HG02870 (cell line): ENCODE data around the gene SUDS3.
"Not testable (repeated sequence)": the region's sequence is repeated elsewhere in the genome, so short reads cannot be mapped to it uniquely, and the experiment has no call there.

ENCODE experiments used
- ATAC-seq: cut with Tn5 transposase; IDR thresholded peaks from one replicate; pipeline ENCODE4 v1.9.1; 2021; ENCODE audit warnings: mild to moderate bottlenecking, moderate library complexity; ENCODE audit not compliant: unreplicated experiment

The SUDS3 gene

DNA sequence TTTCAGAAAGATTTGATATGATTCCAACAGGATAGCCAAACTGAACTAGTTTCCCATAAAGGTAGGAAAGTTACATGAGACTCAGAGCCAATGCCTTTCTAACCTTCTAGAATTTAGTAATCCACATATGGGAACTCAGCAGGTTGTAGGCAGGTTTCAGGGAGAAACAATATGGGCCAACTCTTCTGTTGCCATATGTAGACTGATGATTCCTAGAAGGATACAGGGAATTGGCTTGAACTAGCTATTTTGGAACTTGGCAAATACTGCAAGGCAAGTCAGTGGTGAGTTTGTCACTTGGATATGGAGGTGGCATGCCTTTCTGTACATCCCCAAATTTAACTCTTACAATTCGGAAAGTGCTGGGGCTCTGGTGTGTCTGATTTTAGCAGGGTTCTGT is 15.5 kb downstream of the SUDS3 start:
- no peak for ATAC-seq

DNA sequence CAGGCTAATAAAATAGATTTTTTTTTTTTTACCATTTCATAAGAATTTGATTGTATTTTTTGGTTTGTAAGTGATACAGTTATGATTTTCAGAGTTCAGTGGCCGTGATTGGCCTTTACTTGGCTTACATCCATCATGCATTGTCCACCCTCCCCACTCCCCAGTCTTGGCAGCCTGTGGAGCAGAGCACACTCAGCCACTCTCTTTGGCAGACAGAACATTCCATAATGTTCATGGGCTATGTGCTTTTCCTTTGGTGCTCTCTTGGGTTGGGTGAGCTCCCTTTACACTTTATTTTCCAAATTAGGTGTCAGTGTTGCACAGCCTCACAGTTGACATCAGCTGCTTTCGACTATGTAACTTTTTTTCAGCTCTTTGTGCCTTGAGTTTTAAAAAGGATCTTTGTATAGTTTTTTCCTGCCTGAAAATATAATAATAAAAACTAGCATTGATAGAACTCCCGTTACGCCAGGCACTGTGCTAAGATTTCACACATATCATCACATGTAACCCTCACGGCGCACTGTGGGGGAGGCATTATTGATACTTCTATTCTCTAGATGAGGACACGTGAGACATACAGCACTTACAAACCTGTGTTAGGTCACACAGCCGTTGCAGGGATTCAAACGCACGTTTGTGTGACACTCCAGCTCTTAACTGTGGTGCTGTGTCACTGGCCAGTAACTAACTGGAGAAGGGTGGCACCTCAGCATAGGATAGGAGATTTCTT is 21.5 kb downstream of the SUDS3 start:
- ATAC-seq, result no peak

DNA sequence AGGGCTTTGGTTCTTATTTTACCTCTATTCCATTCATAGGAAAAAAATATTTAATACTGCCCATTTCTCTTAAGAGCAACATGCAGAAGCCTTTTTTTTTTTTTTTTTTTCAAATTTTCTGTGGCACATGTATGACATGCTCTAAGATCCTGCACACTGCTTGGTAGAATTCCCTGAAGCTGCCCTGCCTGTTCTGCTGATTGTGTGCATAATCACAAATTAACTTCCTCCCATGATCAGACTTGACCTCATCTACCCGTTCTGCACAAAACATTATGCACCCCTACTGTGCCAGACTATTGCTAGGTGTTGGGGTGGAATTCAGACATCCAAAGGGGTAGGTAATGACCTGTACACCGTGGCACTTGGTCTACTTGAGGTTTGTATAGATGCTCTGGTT is 22.2 kb downstream of the SUDS3 start:
- ATAC-seq, result no peak

DNA sequence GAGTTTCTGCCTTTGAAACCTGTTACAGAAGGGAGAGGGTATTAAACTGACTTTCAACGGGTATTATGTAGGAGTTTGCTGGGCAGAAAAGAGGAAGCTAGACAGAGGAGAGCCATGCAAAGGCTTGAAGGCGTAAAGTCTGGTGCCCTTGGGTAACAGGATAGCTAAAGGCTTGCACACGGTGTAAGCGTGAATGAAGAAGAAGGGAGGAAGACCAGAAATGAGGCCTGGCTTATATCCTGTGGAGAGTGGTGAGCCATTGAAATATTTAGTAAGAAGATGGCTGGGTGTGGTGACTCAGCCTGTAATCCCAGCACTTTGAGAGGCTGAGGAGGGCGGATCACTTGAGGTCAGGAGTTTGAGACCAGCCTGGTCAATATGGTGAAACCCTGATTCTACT is 22.6 kb downstream of the SUDS3 start:
- no peak for ATAC-seq

DNA sequence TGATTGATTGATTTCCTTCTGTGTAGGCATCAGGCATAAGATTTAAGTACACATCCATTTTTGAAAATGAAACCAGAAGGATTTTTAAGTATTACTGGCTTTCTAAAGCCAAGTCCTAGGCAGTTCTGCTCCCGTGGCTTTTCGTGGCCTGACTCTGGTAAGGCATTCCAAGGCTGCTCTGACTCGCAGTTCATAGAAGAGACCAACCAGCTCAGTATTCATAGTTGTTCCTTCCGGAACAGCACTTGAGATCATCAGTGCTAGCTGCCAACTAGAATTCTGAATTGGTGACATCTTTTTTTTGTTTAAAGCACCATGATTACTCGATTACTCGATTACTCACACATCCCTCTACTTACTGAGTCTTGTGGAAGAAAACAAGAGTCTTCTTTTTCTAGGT is 25.9 kb downstream of the SUDS3 start:
- ATAC-seq, result no peak

DNA sequence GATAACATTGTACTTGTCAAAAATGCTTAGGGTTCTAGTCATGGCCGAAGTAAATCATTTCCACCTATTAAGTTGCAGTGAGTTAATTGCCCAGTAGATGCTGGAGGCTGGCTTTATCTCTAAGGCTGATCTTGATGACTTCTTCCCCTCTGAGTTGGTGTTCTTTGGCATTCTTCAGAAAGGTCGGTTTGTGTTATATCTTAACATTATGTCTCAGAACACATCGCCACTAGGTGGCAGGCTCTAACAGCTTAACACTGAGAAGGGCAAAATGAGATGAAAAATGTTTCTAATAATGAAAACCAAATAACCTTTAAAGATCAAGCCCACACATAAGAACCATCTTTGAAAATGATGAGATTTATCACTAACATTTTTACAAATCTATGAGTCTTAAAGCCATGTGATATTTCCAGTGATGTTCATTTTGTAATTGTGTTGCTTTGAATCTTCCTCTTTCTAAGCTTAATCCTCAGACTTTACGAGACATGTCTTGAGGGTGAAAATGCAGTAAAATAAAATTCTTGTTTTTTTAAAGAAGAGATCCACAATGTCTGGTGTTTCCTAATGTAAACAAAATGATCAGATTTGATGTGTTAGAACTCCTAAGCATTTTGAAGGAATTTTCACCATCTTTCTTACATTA is 28.6 kb downstream of the SUDS3 start:
- no peak for ATAC-seq

DNA sequence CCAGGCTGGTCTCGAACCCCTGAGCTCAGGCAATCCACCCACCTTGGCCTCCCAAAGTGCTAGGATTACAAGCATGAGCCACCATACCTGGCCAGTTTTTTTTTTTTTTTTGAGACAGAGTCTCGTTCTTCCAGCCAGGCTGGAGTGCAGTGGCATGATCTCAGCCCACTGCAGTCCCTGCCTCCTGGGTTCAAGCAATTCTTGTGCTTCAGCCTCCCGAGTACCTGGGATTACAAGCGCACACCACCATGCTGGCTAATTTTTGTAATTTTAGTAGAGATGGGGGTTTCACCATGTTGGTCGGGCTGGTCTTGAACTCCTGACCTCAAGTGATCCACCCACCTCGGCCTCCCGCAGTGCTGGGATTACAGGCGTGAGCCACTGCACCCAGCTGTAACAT is 31.9 kb downstream of the SUDS3 start:
- ATAC-seq, result not testable (repeated sequence)

DNA sequence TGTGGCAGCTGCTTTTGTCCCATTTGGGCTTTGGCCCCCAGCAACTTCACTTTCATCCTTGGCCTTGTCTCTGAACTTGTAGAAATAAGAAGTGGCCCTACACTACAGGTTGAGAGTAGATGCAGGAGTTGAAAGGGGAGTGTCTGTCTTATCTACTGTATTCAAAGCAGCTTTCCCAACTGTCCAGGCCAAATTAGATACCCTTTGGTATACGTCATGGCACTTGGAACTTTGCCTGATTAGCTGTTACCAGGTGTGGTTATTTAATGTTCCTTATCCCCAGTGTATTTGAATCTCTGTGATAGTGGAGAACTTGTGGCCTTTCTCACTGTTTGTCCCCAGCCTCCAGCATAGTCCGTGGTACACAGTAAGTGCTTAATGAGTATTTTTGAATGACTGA is 33.5 kb downstream of the SUDS3 start:
- ATAC-seq, result no peak

DNA sequence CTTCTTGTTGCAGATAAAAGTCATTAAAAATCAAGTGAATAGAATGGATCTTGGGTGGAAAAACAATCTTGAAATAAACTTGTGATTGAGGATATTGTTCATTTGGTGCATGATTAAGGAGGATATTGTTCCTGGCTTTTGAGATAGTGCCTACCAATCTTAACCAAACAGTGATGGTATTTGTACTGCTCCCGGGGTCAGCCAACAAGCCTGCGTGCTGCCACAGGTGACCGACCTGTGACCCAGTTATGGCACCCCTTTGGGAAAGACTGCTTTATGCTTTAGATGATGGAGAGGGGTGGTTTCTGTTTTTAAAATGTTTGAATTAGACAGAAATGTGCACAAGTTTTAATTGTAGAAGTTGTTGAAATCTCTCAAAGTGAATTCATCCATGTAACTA is 41.6 kb downstream of the SUDS3 start:
- ATAC-seq, result no peak

DNA sequence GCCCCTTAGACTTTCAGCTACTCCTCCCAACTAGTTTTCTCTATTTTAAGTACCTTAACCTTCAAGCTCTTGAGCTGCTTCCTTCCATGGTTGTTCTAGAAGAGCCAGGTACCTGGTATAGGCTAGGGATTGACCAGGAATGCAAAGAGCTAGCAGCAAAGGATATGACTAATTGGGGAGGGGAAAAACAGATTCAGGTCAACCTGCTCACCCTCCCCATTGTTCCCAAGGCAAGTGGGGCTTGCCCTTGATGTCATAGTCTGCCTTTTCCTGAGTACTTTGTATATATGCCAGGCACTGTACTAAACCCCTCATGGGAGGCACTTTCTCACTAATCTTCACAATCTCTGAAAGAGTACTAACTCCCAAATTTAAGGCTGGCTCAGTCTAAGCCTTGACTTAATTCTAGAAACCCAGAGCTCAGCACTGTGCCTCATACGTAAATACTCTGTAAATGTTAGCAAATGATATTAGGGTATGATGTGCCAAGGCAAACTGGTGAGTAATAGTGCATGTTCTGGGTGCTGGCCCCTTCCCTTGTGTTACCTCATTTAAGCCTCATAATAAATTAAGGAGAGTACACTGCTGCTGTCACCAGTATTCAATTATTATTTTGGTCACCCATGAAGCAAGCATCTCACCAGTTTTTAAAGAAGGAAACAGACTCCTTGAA is 42.2 kb downstream of the SUDS3 start:
- ATAC-seq, result no peak

DNA sequence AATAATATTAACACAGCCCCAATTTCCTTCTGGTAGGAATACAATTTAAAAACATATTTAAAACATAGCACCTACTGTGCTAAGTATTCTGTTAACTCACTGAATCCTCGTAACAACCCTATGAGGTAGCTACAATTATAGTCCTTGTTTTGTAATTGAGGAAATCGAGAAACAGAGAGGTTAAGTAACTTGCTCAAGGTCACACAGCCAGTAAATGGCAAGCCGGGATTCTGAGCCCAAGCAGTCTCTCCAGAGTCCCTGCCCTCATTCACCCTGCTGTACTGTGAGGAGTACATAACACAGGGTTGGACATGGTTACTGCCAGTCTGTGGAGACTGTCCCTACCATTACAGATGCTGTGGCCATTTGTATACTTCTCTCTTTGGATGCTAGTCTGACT is 44.3 kb downstream of the SUDS3 start:
- ATAC-seq, result no peak

DNA sequence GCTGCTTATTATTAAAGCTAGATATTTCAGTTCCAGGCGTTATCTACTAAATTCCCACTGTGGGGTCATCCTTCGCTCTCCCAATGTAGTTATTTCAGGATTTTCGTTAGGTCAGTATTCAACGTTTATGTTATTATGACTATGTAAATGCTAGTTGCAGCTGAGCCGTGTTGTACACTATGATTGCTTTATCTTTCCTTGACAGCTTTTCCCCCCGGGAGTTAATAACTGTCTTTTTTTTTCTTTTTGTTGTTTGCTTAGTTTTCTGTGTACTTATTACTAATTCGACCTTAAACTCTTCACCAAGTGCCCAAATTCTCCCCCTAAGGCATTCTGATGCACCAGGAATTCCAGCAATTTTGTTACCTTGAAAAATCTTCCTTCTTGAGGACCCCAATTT is 48.5 kb downstream of the SUDS3 start:
- no peak for ATAC-seq

DNA sequence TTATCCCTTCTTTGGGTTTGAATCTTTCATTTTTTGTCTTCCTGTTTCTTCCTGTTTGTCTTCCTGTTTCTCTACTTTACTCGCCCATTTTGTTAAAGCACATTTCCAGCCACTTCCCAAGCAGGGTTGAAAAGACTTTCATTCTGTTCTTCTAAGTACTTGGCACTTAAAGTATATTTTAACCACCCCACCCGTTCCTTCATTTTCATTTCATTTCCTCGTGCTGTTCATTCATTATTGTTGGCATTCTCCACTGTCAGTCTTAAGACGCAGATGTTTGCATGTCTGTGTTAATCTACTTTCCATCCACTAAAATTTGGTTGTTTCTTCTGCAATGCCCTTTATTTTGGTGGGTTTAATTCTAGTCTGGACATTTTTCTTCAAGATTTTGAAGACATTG is 49.0 kb downstream of the SUDS3 start:
- no peak for ATAC-seq

DNA sequence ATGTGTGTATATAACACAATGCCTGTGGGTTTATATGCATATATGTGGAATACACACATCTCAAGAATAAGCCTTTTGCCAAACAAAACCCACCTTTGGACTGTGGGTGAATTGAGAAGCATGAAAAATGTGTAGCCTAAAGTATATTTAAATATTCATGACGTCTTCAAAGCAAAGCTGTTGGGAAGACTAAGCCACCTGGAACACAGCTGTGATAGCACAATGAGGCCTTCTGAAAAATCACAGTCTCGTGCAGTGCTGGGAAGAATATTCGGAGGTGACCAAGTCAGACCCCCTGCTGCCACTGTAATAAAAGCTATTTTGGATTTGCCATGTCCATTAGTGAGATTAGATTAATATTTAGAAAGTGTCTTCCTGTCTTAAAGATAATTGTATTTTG is 51.5 kb downstream of the SUDS3 start:
- ATAC-seq, result no peak

DNA sequence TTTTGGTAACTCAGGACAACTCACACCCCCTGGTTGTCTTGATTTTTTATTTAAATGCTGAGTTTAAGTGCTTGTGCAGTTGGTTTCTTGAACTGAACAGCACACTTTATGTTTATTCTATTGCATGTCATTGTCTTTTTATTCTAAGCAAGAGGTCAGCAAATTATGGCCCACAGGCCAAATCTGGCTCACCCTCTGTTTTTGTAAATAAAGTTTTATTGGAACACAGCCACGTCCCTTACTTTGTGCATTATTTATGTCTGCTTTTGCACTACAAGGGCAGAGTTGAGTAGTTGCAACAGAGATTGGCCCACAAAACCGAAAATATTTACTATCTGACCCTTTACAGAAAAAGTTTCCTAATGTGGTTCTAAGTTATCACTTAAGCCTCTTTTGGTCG is 52.3 kb downstream of the SUDS3 start:
- no peak for ATAC-seq

DNA sequence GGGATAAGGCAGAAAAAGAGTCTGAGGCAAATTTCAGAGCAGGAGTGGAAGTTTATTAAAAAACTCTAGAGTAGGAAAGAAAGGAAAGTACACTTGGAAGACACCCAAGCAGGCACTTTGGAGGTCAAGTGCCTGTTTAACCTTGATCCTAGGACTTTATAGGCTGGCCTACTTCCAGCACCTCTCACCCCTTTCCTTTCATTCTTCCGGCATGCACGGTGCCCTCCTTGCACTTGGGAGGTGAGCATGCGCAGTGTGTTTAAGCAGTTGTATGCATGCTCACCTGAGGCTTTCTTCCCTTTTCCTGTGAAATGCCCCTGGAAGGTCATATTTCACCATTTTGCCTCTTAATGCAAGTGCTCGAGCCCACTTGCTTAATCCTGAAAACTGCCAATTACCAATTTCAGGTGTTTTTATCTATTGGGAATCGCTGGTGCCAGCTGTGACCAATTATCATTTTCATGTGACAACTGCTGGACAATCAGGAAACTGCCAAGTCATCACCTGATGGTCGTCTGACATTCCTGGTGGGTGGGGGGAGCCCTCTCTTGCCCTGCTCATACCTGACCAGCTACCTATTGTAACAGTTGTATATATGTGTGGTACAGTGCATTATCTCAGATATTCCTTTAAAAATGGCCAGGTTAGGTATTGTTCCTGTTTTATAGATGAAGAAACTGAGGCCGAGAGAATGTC is 53.5 kb downstream of the SUDS3 start:
- ATAC-seq, result no peak

DNA sequence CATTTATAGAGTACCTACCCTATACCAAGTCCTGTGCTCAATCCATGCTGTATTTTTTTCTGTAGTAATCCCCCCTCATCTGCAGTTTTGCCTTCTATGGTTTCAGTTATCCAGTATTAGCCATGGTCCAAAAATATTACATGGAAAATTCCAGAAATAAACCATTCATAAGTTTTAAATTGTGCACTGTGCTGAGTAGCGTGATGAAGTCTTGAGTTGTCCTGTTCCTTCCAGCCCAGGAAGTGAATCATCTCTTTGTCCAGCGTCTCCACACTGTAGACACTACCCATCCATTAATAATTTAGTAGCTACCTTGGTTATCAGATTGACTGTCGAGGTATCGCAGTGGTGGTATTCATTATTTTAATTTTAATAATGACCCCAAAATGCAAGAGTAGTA is 54.2 kb downstream of the SUDS3 start:
- no peak for ATAC-seq

DNA sequence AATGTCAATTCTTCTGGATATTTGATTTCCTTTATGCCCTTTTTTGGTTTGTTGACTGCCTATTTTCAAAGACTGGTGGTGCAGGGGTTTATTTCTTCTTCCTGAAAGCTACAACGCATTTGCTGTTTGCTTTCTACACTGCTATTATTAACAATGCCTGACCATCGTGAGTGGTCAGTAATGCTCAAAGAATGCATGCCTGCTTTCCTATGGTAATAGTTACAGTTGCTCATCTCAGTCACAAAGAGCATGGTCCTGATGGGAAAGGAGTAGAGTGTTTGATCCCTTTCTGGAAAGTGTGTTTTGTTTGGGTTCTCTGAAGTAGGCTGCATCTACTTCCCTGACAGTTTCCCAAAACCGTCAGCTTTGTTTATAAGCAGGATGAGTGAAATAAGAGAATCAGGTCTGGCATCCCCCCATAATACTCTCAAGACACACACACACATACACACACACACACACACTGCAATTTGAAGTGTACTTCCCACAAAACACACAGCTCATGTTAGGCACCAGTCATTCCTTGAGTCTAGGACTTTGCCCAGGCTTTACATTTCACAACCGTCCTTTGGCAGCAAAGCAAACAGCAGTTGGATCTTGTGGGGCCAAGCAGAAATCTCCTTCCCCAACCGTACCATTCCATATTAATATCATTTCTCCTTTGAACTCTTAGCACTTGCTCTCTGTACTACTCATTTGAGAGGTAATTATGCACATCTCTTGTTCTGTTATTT is 56.6 kb downstream of the SUDS3 start:
- ATAC-seq, result no peak

DNA sequence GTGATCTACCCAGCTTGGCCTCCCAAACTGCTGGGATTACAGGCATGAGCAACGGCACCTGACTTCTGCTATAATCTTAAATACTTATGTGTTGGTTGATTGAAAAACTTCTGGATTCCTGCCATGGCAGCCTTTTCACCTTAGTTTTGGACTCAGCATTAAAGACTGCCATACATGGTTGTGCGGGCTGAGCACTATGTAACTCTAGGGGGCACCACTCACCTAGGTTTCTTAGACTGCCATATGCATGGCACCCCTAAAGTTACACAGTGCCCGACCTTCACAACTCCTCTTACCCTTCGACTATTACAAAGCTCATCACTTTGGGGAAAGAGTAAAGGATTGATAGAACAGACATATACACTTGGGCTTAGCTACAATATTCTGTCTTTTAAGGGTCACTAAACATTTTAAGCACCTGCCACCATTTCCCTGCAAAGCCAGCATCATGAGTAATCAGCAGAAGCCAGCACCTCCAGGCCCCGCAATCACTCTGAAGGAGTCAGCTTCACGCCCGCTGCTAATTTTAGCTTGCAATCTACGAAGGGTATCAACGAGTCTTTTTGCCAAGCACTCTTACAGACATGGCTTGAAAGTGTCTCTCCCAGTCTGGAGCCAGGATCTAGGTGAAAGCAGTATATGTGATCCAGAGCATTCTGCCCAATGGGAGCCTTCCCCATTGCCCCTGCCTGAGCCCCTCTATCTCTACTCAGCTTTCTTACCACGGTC is 59.8 kb downstream of the SUDS3 start:
- ATAC-seq, result no peak

DNA sequence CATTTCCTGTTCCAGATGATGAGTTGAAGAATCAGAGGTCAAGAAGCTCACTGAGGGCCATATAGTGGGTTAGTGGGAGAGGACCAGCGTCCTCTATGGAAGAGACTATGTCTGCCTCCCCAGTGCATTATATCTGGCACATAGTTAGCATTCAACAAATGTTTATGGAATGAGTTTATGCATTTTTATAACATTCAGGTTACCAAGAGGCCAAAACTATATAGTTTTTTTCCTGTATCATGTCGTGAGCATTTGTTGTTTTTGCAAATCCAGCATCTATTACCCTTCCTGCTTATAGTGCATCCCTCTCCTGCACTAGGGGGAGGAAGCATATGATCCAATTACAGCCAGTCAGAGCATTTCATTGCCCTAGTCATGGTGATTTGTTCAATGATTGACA is 60.6 kb downstream of the SUDS3 start:
- no peak for ATAC-seq
